ENCODE measurements around the gene KLF8.

The KLF8 gene

DNA sequence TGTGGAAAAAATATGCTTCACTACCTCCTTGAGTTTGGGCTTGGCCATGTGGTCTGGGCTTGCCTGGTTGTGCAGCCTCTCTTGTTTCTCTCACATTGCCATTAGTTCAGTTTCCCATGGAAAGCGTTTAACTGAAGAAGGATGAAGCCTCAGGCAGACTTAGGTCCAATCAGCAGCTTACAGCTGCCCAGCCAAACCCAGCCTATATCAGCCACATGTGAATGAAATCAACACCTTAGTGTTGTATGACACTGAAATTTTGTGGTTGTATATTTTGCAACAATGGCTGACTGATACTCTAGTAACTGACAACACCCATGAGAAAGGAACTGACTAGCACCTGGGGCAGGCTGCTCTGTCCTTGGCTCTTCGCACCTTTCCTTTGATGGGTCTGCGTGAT is 81.2 kb downstream of the KLF8 start:
- no peak for DNase-seq

DNA sequence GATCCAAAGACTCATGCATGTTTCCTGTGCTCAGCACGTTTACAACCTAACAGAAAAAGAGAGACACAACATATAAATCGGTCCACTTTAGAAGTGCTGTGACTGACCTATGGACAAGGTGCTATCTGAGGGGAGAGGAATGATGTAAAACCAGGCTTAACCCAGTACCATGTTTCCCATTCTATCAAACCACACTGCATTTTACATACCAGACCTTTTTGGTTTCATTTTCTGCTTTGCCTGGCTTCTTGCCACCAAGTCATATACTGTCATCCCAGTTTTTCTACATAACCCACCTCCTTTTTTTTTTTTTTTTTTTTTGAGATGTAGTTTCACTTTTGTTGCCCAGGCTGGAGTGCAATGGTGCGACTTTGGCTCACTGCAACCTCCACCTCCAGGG is 82.2 kb downstream of the KLF8 start:
- no peak for DNase-seq

GRCh38 chrX:56318076-56318475 is 85.9 kb downstream of the KLF8 start:
- DNase-seq = no peak

DNA sequence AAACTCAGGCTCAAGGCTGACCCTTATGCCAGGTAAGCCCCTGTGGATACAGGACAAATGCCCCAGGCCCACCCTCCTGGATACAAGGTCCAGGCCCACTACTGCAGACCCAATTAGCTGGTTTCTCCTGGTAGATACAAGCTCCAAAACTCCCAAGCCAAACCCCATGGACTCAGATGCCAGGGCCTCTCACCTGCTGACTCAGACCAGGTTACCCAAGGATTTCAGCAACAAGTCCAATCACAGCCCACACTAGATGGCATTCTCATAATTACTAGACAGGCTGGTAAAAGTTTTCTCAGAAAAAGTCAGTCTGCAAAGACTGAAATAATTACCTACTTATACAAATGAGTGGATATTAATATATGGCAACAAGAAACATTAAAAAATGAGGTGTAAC is 87.0 kb downstream of the KLF8 start:
- no peak for DNase-seq

Measured in AML-193 (cell line).